SH-SY5Y (cell line): ENCODE data around the gene ADAMTS6.

Source experiments
- GATA2 ChIP-seq: IDR thresholded peaks from 2 replicates; pipeline ENCODE4 v1.6.1; 2011; ENCODE audit warnings: mild to moderate bottlenecking, low read depth, low read length
- GATA3 ChIP-seq: IDR thresholded peaks from 2 replicates; pipeline ENCODE4 v1.6.1; 2011; ENCODE audit warnings: low read depth, mild to moderate bottlenecking, low read length, moderate library complexity

The ADAMTS6 gene

DNA sequence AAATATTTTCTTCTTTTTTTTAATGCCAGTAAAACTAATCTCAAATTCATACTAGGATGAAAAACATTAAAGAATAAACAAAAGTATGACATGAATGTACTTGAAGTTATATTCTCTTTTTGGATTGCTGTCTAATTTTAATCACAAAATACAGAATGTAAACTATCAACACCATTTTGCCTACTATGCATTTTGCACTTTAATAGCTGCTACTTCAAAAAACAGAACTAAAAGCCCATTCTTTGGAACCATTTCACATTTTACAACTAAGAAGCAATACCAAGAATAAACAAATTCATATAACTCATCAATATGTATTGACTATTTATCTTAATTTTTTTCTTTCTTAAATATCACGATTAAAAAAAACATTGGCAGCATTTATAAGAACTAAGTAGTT lies 58.1 kb downstream of the ADAMTS6 start:
- TF ChIP-seq GATA3: no peak
- TF ChIP-seq GATA2: no peak

GRCh38 chr5:65418661-65419060 lies 63.1 kb downstream of the ADAMTS6 start:
- no peak for TF ChIP-seq GATA2
- no peak for TF ChIP-seq GATA3

GRCh38 chr5:65413822-65414221 lies 67.9 kb downstream of the ADAMTS6 start:
- TF ChIP-seq GATA2 (no peak), GATA3 (no peak)

DNA sequence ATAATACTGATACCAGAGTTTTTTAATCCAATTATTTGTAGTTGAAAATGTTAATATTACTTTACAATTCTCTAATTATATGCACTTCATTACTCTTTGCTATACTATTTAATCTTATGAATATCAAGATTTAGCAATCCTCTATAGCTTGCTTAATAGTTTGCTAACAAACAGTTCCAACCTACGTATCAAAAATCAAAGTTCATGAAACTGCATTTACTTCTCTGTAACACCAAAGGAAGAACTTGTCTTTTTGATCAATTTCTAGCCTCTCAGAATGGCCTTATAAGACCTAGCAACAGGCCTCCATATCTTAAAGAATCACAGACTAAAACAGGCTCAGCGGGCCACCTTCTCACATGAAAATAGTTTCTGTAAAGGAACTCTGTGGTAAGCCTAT lies 68.9 kb downstream of the ADAMTS6 start:
- TF ChIP-seq GATA3 (no peak), GATA2 (no peak)

DNA sequence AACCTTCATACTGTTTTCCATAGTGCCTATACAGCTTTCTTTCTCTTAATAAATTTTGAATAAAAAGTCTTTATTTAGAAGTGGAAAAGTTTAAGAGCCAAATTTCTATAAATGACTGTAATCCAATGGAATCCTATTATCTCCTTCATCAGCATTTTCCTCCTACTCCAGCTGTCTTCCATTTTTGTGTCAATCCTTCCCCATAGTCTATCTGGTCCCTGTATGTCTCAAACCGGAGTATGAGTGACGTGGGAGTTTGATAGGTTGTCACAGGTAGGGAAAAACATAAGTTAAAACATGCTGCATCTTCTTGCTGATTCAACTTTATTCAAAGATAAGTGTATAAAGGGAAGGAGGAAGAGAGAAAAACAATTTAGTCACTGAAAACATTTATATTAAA lies 70.4 kb downstream of the ADAMTS6 start:
- TF ChIP-seq GATA2 (no peak), GATA3 (no peak)

- no peak for TF ChIP-seq GATA3
- no peak for TF ChIP-seq GATA2
Observed at GRCh38 chr5:65395526-65396155, 86.1 kb downstream of the ADAMTS6 start.

DNA sequence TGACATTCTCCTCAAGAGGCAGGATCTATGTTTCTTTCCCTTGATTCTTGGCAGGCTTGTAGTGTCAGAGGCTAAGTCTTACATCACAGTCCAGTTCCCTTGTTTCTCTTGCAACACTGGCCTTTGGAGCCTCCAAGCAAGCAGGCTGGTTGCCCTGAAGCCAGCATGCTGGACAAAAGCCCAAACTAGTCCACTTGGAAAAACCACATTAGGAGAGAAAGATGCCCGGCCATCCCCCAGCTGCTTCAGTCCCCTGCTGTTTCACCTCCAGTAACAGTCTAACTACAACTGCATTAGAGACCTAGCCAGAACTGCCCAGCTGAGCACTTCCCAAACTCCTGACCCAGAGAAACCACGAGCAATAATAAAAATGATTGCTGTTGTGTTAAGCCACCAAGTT lies 87.6 kb downstream of the ADAMTS6 start:
- TF ChIP-seq GATA2 (no peak), GATA3 (no peak)

DNA sequence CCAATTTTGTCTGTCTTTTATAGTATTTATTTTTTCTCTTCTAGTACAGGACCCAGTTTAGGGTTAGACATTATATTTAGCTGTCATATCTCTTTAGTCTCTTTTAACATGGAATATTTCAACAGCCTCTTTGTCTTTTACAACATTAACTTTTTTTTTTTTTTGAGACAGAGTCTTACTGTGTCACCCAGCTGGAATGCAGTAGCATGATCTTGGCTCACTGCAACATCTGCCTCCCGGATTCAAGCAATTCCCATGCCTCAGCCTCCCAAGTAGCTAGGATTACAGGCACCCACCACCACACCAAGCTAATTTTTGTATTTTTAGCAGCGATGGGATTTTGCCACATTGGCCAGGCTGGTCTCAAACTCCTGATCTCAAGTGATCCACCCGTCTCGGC lies 90.1 kb downstream of the ADAMTS6 start:
- TF ChIP-seq GATA2 (no peak), GATA3 (no peak)

- TF ChIP-seq GATA2 (no peak), GATA3 (no peak)
Observed at GRCh38 chr5:65390208-65390607, 91.5 kb downstream of the ADAMTS6 start.

- TF ChIP-seq GATA3 (no peak), GATA2 (no peak)
Observed at GRCh38 chr5:65383859-65384258, 97.9 kb downstream of the ADAMTS6 start.

GRCh38 chr5:65382582-65382981 lies 99.1 kb downstream of the ADAMTS6 start:
- no peak for TF ChIP-seq GATA3
- no peak for TF ChIP-seq GATA2

DNA sequence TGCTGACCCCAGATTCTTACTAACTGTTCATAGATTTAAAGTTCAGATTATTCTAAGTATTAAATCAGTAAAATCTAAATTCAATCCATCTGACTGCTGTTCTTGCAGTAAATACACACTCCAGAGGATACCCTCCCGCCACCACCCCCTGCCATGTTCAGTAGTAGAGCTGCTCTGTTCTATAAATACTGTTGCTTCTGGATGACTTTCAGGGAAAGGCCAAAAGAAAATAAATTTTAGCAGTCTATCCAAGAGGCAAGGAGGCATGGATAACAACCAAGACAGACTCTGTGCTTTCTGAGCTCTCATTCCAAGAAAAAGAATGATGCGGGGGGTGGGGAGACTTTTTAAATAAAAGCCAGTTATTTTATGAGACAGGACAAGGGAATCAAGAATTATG lies 115.1 kb downstream of the ADAMTS6 start:
- TF ChIP-seq GATA2: no peak
- TF ChIP-seq GATA3: no peak

- TF ChIP-seq GATA3 (no peak), GATA2 (no peak)
Observed at GRCh38 chr5:65364907-65365306, 116.8 kb downstream of the ADAMTS6 start.

GRCh38 chr5:65363499-65363898 lies 118.2 kb downstream of the ADAMTS6 start:
- no peak for TF ChIP-seq GATA3
- no peak for TF ChIP-seq GATA2

- no peak for TF ChIP-seq GATA2
- TF ChIP-seq GATA3: no peak
Observed at GRCh38 chr5:65359981-65360380, 121.7 kb downstream of the ADAMTS6 start.

- TF ChIP-seq GATA2: no peak
- no peak for TF ChIP-seq GATA3
Observed at GRCh38 chr5:65359569-65359968, 122.2 kb downstream of the ADAMTS6 start.

- no peak for TF ChIP-seq GATA2
- TF ChIP-seq GATA3: no peak
Observed at GRCh38 chr5:65356274-65356673, 125.4 kb downstream of the ADAMTS6 start.
